ENCODE results near the gene DIP2C. TPM values are rescaled to one million over a fixed set of nuclear protein-coding genes. Genes with fewer than 3 reads are reported as not detected.

Gene DIP2C
- total RNA-seq, 2 donors from 2014 or later, result 13.0 to 13.7 TPM

GRCh38 chr10:351770-352334 lies 337.6 kb downstream of the DIP2C start:
- Mint-ChIP-seq H3K27me3 (ENCODE audit: insufficient read depth) (no peaks in the 10 kb centered on the region), H3K4me3 (no peak overlapping the region), H3K4me1 (no peaks in the 10 kb centered on the region), H3K36me3 (ENCODE audit: low read depth) (peaks cover 45% of the 10 kb centered on the region), H3K9me3 (peaks cover 1% of the 10 kb centered on the region), H3K27ac (no peak overlapping the region)
- no peak overlapping the region for H3K27ac ChIP-seq (ENCODE audit: low read depth, low read length)
- TF ChIP-seq, protein P1, sequence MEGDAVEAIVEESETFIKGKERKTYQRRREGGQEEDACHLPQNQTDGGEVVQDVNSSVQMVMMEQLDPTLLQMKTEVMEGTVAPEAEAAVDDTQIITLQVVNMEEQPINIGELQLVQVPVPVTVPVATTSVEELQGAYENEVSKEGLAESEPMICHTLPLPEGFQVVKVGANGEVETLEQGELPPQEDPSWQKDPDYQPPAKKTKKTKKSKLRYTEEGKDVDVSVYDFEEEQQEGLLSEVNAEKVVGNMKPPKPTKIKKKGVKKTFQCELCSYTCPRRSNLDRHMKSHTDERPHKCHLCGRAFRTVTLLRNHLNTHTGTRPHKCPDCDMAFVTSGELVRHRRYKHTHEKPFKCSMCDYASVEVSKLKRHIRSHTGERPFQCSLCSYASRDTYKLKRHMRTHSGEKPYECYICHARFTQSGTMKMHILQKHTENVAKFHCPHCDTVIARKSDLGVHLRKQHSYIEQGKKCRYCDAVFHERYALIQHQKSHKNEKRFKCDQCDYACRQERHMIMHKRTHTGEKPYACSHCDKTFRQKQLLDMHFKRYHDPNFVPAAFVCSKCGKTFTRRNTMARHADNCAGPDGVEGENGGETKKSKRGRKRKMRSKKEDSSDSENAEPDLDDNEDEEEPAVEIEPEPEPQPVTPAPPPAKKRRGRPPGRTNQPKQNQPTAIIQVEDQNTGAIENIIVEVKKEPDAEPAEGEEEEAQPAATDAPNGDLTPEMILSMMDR (conservative IDR thresholded peaks at IDR 0.05), result no peak
- 94 to 98% methylated on average over 7 to 13 of the region's 13 CpGs for WGBS, 2 experiments (ENCODE audit: insufficient coverage in 1 of 2, insufficient read length in 1 of 2)
- H3K4me3 ChIP-seq (ENCODE audit: low read length), result no peak overlapping the region
- no peaks in the 10 kb centered on the region for H3K4me1 ChIP-seq (ENCODE audit: control insufficient read depth, insufficient read depth, low read length)
- no peaks in the 10 kb centered on the region for H3K9me3 ChIP-seq (ENCODE audit: control insufficient read depth, low read length)
- peak; percentile 34 for DNase-seq
- H3K27me3 ChIP-seq (ENCODE audit: control insufficient read depth, insufficient read depth, low read length, poor library complexity, severe bottlenecking), result no peaks in the 10 kb centered on the region
- H3K9ac ChIP-seq (ENCODE audit: extremely low read depth, low read length, poor library complexity, severe bottlenecking), result no peak overlapping the region
- H3K36me3 ChIP-seq (ENCODE audit: control insufficient read depth, insufficient read depth, low read length), result peaks cover 29% of the 10 kb centered on the region

DNA sequence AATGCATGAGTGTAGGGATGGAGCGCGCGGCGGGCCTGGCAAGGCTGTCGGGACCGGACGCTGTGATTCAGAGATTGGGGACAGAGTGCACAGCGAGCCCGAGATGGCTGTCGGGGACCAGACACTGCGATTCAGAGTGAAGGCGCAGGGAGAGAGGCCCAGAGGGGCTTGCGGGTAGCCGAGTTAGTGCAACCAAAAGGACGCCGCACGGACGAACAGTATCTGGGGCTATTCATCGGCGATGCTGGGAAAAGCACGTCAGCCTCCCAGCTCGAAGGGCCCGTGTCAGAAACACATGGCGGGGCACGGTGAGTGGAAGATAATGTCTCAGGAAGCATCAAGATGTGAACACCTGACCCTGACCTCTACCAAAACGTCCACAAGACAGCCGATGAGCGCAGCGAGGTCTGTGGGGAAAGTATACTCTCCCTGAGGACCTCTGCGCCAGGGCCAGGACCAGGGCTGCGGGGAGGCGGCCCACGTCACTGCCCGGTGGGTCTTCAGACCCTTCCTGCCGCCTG lies 338.4 kb downstream of the DIP2C start:
- Mint-ChIP-seq H3K9me3 (peaks cover 1% of the 10 kb centered on the region), H3K36me3 (ENCODE audit: low read depth) (peaks cover 41% of the 10 kb centered on the region), H3K27ac (no peak overlapping the region), H3K4me1 (no peaks in the 10 kb centered on the region), H3K27me3 (ENCODE audit: insufficient read depth) (no peaks in the 10 kb centered on the region), H3K4me3 (no peak overlapping the region)
- Histone ChIP-seq H3K9me3 (ENCODE audit: control insufficient read depth, low read length) (no peaks in the 10 kb centered on the region), H3K9ac (ENCODE audit: extremely low read depth, low read length, poor library complexity, severe bottlenecking) (no peak overlapping the region), H3K4me3 (ENCODE audit: low read length) (no peak overlapping the region), H3K27me3 (ENCODE audit: control insufficient read depth, insufficient read depth, low read length, poor library complexity, severe bottlenecking) (no peaks in the 10 kb centered on the region), H3K4me1 (ENCODE audit: control insufficient read depth, insufficient read depth, low read length) (no peaks in the 10 kb centered on the region), H3K27ac (ENCODE audit: low read depth, low read length) (no peak overlapping the region), H3K36me3 (ENCODE audit: control insufficient read depth, insufficient read depth, low read length) (peaks cover 24% of the 10 kb centered on the region)
- peak; percentile 36 for DNase-seq
- WGBS, 2 experiments (ENCODE audit: insufficient coverage in 1 of 2, insufficient read length in 1 of 2), result 94 to 95% methylated on average over 34 to 35 of the region's 35 CpGs
- TF ChIP-seq, protein P1 (conservative IDR thresholded peaks at IDR 0.05), result no peak

- Mint-ChIP-seq H3K9me3 (peaks cover 1% of the 10 kb centered on the region), H3K27me3 (ENCODE audit: insufficient read depth) (no peaks in the 10 kb centered on the region), H3K4me3 (no peak overlapping the region), H3K36me3 (ENCODE audit: low read depth) (peaks cover 33% of the 10 kb centered on the region), H3K4me1 (no peaks in the 10 kb centered on the region), H3K27ac (no peak overlapping the region)
- Histone ChIP-seq H3K27me3 (ENCODE audit: control insufficient read depth, insufficient read depth, low read length, poor library complexity, severe bottlenecking) (no peaks in the 10 kb centered on the region), H3K9me3 (ENCODE audit: control insufficient read depth, low read length) (no peaks in the 10 kb centered on the region), H3K36me3 (ENCODE audit: control insufficient read depth, insufficient read depth, low read length) (peaks cover 17% of the 10 kb centered on the region), H3K4me3 (ENCODE audit: low read length) (no peak overlapping the region), H3K27ac (ENCODE audit: low read depth, low read length) (no peak overlapping the region), H3K4me1 (ENCODE audit: control insufficient read depth, insufficient read depth, low read length) (no peaks in the 10 kb centered on the region), H3K9ac (ENCODE audit: extremely low read depth, low read length, poor library complexity, severe bottlenecking) (no peak overlapping the region)
- 95 to 97% methylated on average over 22 to 24 of the region's 24 CpGs for WGBS, 2 experiments (ENCODE audit: insufficient coverage in 1 of 2, insufficient read length in 1 of 2)
- TF ChIP-seq, protein P1 (conservative IDR thresholded peaks at IDR 0.05), result no peak
- peak; percentile 30 for DNase-seq
Measured at GRCh38 chr10:349081-349480, 340.4 kb downstream of the DIP2C start.
